ENCODE measurements around the gene GIGYF1. TPM values are rescaled to one million over a fixed set of nuclear protein-coding genes. Genes with fewer than 3 reads are reported as not detected.

Gene GIGYF1
- total and polyA plus RNA-seq, 9 donors = 7.0 to 93.0 (median 56.1) TPM

DNA sequence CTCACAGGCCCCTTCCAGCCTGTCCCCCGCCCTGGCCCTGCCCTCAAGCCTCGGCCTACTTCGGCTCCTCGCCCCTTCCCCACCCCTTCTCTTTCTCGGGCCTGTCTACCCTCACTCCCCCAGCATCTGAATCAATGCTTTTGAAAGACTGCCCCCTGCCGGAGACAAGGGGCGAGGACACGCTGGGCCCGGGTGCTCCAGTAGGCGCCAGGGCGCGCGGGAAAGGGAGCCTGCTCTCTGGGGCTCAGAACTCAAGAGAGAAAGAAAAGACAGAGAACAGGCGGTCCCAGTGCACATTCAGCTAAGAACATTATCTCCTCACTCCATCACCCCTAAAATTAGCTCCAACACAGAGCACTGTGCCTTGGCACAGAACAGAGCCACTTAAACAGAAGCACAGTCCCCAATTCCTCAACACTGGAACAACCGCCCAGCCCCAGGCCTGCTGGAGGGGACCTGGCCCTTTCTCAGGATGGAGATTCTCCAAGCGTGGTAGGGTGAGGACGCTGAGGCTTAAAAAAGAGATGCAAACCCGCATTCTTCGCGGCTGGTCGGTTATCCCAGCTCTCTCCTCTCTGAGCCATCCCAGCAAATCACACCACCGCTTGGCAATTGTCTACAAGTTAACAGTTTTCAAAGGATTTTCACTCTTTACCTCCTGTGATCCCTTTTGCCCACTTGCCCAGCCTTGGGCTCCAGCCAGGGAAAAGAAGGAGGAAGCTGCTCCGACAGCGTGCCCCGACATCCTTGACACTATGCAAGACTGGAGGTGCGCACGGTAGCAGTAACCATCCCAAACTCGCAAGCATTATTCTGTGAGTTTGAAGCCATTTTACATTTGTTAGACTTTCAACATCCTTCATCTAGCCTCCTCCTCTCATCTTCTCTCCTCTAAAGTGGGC, 2.1 kb downstream of the GIGYF1 start:
- Histone ChIP-seq H3K4me3 (peak overlapping the region; percentile 59), H3K9me3 (no peaks in the 10 kb centered on the region), H3K27me3 (no peaks in the 10 kb centered on the region), H3K27ac (peak overlapping the region in 1 of 2 donors; percentile 34), H3K4me1 (ENCODE audit: insufficient read depth) (peaks cover 15% of the 10 kb centered on the region), H3K36me3 (no peaks in the 10 kb centered on the region)
- TF ChIP-seq POLR2A (IDR thresholded peaks at IDR 0.05) = no peak
- TF ChIP-seq CTCF (IDR thresholded peaks at IDR 0.05) = peak; percentile 80 to 86 (median 84)
- no peak for TF ChIP-seq EP300 (IDR thresholded peaks at IDR 0.05)
- 21 to 24% (median 23%) methylated on average over 28 of the region's 28 CpGs for WGBS, 3 donors
- intact Hi-C loops (cut with DNase I) = loop anchor here (2.0 to 10.0 kb wide), 7 partner anchors 130 to 1105 kb away; partner anchors contain the start of genes LAMTOR4 (in 1 of the 4) and SPACDR (in 1 of the 4)
- DNase-seq = peak; percentile 79 to 87 (median 85)

DNA sequence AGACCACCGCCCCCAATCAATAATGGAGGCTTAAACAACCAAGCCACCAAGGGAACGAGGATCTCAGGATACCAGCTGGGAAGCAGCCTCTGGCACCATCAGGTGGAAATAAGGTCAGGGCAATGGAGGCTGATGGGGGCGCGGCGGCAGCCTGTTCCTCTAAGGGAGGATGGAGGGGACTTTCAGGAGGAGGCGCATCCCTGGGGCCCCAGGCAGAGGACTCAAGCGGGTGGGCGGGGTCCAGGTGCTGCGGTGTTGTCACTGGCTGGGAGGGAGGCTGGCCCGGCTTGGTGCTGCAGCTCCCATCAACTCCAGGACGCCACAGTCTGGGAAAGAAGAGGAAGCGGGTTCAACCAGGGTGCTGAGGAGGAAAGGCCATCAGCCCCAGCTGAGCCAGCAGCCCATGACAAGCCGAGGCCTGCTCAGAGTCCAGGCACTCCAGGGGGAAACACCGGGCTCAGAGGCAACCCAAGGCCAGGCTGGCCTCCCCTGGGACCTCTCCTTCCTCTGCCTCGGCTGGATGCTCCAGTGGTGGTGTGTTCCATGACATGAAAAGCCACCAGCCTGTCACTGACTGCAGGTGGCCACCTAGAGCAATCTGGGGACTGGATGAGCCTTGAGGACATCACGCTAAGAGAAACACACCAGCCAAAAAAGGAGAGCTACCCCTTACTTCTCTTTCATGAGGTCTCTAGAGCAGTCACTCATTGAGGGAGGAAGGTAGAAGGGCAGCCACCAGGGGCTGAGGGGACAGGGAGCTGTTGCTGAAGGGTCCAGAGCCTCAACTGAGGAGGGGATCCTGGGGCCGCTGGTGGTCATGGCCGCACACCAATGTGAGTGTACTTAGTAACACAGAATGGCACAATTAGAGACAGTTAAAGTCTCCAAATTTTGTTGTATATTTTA, 4.6 kb downstream of the GIGYF1 start:
- TF ChIP-seq EP300 (IDR thresholded peaks at IDR 0.05) (no peak), CTCF (IDR thresholded peaks at IDR 0.05) (no peak), POLR2A (IDR thresholded peaks at IDR 0.05) (no peak)
- peak in 2 of 5 donors; percentile 26 to 34 for DNase-seq
- Histone ChIP-seq H3K36me3 (no peaks in the 10 kb centered on the region), H3K4me3 (no peak overlapping the region), H3K27ac (no peak overlapping the region), H3K4me1 (ENCODE audit: insufficient read depth) (peaks cover 15% of the 10 kb centered on the region), H3K27me3 (no peaks in the 10 kb centered on the region), H3K9me3 (no peaks in the 10 kb centered on the region)
- WGBS, 3 donors = 78 to 81% (median 80%) methylated on average over 18 of the region's 18 CpGs
- intact Hi-C loops (cut with DNase I) = loop anchor here (5.0 to 10.0 kb wide), 7 partner anchors 117 to 1108 kb away; partner anchors contain the start of genes LAMTOR4 (in 1 of the 4), SAP25 (in 1 of the 4) and SPACDR (in 1 of the 4)

DNA sequence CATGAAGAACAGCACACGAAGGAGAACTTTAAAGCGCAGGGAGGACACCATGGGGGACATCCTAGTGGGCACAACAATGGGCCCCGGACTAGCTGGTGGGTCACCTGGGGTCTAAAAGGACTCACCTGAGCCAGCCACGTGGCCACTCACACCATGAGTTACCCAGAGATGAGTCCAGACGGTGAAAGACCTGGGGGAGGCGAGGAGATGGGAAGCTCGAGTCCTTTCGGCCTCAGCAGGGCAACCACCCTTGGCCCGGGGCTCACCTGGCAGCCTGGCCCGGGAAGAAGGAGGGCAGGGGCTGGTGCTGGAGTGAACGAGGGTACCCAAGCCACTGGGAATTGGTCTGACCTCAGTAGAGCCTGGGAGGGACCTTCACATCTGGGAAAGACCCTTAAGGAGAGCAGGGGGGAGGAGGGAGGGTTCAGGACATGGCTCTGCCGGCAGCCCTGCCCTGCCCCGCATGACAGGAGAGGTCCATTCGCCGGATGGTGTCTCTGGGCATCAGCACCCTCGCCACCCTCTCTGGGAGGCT, 5.7 kb downstream of the GIGYF1 start:
- no peaks in the 10 kb centered on the region for H3K9me3 ChIP-seq
- no peak for DNase-seq
- 71 to 75% (median 73%) methylated on average over 15 to 16 of the region's 16 CpGs for whole genome bisulfite sequencing, 3 donors
- TF ChIP-seq POLR2A (IDR thresholded peaks at IDR 0.05) (no peak), CTCF (IDR thresholded peaks at IDR 0.05) (no peak), EP300 (IDR thresholded peaks at IDR 0.05) (no peak)
- intact Hi-C loops (cut with DNase I) = loop anchor here in 2 of 4 donors (5.0 kb wide), 2 partner anchors 116 to 126 kb away; partner anchors contain the start of gene SAP25 (in 1 of the 2)
- no peaks in the 10 kb centered on the region for H3K27me3 ChIP-seq
- no peak overlapping the region for H3K4me3 ChIP-seq
- no peak overlapping the region for H3K27ac ChIP-seq
- H3K36me3 ChIP-seq = no peaks in the 10 kb centered on the region
- H3K4me1 ChIP-seq (ENCODE audit: insufficient read depth) = peaks cover 15% of the 10 kb centered on the region
